Measurements from ENCODE around the gene ERICH4. TPM values are rescaled to one million over a fixed set of nuclear protein-coding genes. Genes with fewer than 3 reads are reported as not detected.

The ERICH4 gene
- total and polyA plus RNA-seq, 2 of the 8 experiments (the other 6 are each of a cell fraction or from before 2014, with no cell fraction given), result not detected

- no peak overlapping the region for H3K14ac ChIP-seq (ENCODE audit: insufficient read length)
- H3K79me2 ChIP-seq (ENCODE audit: control insufficient read depth in 1 of 2, insufficient read depth in 2 of 2, low read length in 2 of 2), result no peaks in the 10 kb centered on the region
- H3K4me1 ChIP-seq (replicated peaks in 1 of 4; ENCODE audit: control insufficient read depth in 3 of 4, insufficient read depth in 4 of 4, low read length in 3 of 4), result no peaks in the 10 kb centered on the region
- no peak overlapping the region for H3K4me3 ChIP-seq (ENCODE audit: extremely low read depth in 1 of 4, insufficient read depth in 2 of 4, low read depth in 3 of 4, low read length in 4 of 4)
- TF ChIP-seq YY1 (IDR thresholded peaks at IDR 0.05; ENCODE audit: low read depth, low read length), result no peak
- TF ChIP-seq SP2 (IDR thresholded peaks at IDR 0.05; ENCODE audit: low read length), result no peak
- TF ChIP-seq TEAD4 (IDR thresholded peaks at IDR 0.05; ENCODE audit: low read depth, low read length), result no peak
- no peak for TF ChIP-seq CEBPB (IDR thresholded peaks at IDR 0.05; ENCODE audit: low read depth, low read length)
- TF ChIP-seq CBX5 (IDR thresholded peaks at IDR 0.05; ENCODE audit: low read depth, low read length), result no peak
- no peak for TF ChIP-seq POU5F1 (IDR thresholded peaks at IDR 0.05; ENCODE audit: low read depth, low read length)
- TF ChIP-seq EP300 (IDR thresholded peaks at IDR 0.05; ENCODE audit: borderline replicate concordance in 1 of 2, low read depth in 2 of 2, low read length in 2 of 2), result no peak
- no peak overlapping the region for H3K27ac ChIP-seq (ENCODE audit: low read depth, low read length)
- no peaks in the 10 kb centered on the region for H3K9me3 ChIP-seq (ENCODE audit: insufficient read depth in 2 of 2, low read depth in 1 of 2, low read length in 1 of 2)
- no peak overlapping the region for H2BK15ac ChIP-seq (ENCODE audit: low read length)
- POLR2A ChIA-PET (ENCODE audit: partially characterized antibody), result interaction anchor here (1.0 kb wide), 2 partner anchors 10 to 27 kb away, joined by 3 read pairs; partner anchors contain the start of gene DMAC2
- no peak overlapping the region for H4K5ac ChIP-seq (ENCODE audit: insufficient read length, low read depth, low read length)
- H2BK5ac ChIP-seq (ENCODE audit: low read depth, low read length), result no peak overlapping the region
- H3K4ac ChIP-seq (replicated peaks; ENCODE audit: insufficient read length, low read depth, low read length), result no peak overlapping the region
- no peak overlapping the region for H2BK20ac ChIP-seq (ENCODE audit: low read length)
- H2BK12ac ChIP-seq (ENCODE audit: low read depth, low read length), result no peak overlapping the region
- H4K8ac ChIP-seq (ENCODE audit: extremely low read depth, insufficient read depth, low read length), result no peak overlapping the region
- no peaks in the 10 kb centered on the region for H3K79me1 ChIP-seq (ENCODE audit: low read depth, low read length)
- H3K23ac ChIP-seq (ENCODE audit: insufficient read length), result no peak overlapping the region
- 95% methylated on average over 5 of the region's 5 CpGs; no CpG with 5 or more reads in 1 of the 2 experiments for WGBS, 2 experiments (ENCODE audit: extremely low coverage in 1 of 2, insufficient coverage in 1 of 2, insufficient read length in 1 of 2, insufficient replicate concordance in 2 of 2, low coverage in 1 of 2, low lambda C conversion rate in 2 of 2, missing lambda C conversion rate in 1 of 2)
- H2BK120ac ChIP-seq (replicated peaks; ENCODE audit: low read depth, low read length), result no peak overlapping the region
- DNase-seq (ENCODE audit: low read depth in 1 of 2, low spot score in 2 of 2), result no peak
- no peak overlapping the region for H3K4me2 ChIP-seq (ENCODE audit: insufficient read depth in 1 of 2, low read depth in 2 of 2, low read length in 2 of 2)
- no peak overlapping the region for H4K91ac ChIP-seq (replicated peaks; ENCODE audit: insufficient read length, low read length)
- H3K56ac ChIP-seq (replicated peaks; ENCODE audit: insufficient read length, low read depth, low read length), result no peak overlapping the region
- no peak for FAIRE-seq
- no peak overlapping the region for H3K18ac ChIP-seq (ENCODE audit: extremely low read depth, low read length)
- H4K20me1 ChIP-seq (replicated peaks in 1 of 2; ENCODE audit: control insufficient read depth in 1 of 2, insufficient read depth in 2 of 2, low read length in 2 of 2), result peaks cover 0 to 5% of the 10 kb centered on the region in 2 experiments
- no peak overlapping the region for H2AK5ac ChIP-seq (ENCODE audit: low read depth, low read length)
- CTCF ChIA-PET (ENCODE audit: partially characterized antibody), result interaction anchor here (1.0 to 1.3 kb wide), 2 partner anchors 18 to 34 kb away, joined by 3 to 4 read pairs; no protein-coding TSS in a partner anchor
- no peaks in the 10 kb centered on the region for H3K23me2 ChIP-seq (ENCODE audit: low read depth, low read length)
- no peak overlapping the region for H2AFZ ChIP-seq (ENCODE audit: low read length)
- no peak overlapping the region for H3K9ac ChIP-seq (replicated peaks in 1 of 4; ENCODE audit: extremely low read depth in 1 of 4, low read depth in 3 of 4, low read length in 3 of 4)
- H3K36me3 ChIP-seq (ENCODE audit: control insufficient read depth in 2 of 4, insufficient read depth in 4 of 4, low read length in 3 of 4), result peaks cover 2 to 9% (median 4%) of the 10 kb centered on the region in 4 experiments; a peak in 4 of 8 replicates
- no peaks in the 10 kb centered on the region; a peak in 1 of 7 replicates for H3K27me3 ChIP-seq (replicated peaks in 1 of 4; ENCODE audit: control insufficient read depth in 3 of 4, extremely low read depth in 1 of 4, insufficient read depth in 3 of 4, low read length in 3 of 4)
These were observed 30.0 kb upstream of the ERICH4 start for GRCh38 chr19:41412953-41413352.
